ENCODE results near the gene MPPED2.

MPPED2 gene

DNA sequence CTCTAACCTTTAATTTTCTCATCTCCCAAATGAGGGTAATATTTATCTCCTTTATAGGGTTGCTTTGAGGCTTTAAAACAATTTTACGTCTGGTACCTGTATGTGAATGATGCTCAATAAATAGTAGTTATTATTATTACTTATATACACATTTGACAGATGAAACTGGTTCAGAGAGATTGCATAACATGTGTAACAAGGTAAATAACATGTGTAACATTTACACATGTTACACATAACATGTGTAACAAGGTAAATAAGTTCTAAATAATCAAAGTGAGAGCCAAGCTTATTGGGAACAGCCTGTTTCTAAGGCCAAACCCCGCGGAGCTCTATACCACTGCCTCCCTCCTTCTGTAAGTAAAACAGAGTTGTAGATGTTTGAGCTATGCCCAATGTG, 100.9 kb downstream of the MPPED2 start:
- no peak overlapping the region for H3K4me3 ChIP-seq (ENCODE audit: low read depth, low read length)
- no peak for DNase-seq (ENCODE audit: low read depth)
- TF ChIP-seq, protein P1, sequence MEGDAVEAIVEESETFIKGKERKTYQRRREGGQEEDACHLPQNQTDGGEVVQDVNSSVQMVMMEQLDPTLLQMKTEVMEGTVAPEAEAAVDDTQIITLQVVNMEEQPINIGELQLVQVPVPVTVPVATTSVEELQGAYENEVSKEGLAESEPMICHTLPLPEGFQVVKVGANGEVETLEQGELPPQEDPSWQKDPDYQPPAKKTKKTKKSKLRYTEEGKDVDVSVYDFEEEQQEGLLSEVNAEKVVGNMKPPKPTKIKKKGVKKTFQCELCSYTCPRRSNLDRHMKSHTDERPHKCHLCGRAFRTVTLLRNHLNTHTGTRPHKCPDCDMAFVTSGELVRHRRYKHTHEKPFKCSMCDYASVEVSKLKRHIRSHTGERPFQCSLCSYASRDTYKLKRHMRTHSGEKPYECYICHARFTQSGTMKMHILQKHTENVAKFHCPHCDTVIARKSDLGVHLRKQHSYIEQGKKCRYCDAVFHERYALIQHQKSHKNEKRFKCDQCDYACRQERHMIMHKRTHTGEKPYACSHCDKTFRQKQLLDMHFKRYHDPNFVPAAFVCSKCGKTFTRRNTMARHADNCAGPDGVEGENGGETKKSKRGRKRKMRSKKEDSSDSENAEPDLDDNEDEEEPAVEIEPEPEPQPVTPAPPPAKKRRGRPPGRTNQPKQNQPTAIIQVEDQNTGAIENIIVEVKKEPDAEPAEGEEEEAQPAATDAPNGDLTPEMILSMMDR (IDR thresholded peaks at IDR 0.05; ENCODE audit: low read depth, low read length, missing control alignments): no peak

DNA sequence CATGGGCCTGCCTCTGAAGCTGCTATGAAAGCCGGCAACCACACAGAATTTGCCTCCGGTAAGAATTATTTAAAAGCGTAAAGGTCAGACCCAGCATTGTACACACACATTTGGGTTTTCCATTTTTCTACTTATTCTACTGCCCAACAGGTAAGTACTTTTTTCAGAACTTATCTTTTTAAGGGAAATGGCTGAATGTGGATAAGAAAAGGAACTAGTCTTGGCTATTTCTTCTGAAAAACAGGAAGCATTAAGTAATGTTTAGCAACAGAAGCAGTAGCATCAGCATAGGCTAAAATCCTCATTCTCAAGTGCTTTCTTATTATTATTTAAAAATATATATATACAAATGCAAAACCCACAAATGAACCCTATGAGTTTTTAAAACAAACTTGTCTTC, 103.1 kb downstream of the MPPED2 start:
- no peak overlapping the region for H3K4me3 ChIP-seq (ENCODE audit: low read depth, low read length)
- TF ChIP-seq, protein P1 (IDR thresholded peaks at IDR 0.05; ENCODE audit: low read depth, low read length, missing control alignments): no peak
- no peak for DNase-seq (ENCODE audit: low read depth)

DNA sequence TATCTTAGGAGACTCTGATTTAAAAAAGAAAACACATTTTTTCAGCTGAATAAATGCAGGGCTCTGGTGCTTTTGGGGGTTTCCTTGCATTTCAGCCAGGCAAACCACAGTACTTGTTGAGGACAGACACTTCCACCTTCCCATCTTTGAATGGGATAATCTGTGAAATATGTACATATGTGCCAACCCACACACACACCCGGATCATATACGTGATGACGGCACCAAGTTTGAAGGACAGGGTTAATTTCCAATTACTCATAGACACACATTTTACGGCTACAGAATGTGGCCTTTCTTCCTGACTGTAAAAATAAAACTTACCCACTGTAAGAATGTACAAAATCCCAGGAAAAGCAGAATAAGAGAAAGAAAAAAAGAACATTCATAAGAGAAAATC, 104.4 kb downstream of the MPPED2 start:
- TF ChIP-seq, protein P1 (IDR thresholded peaks at IDR 0.05; ENCODE audit: low read depth, low read length, missing control alignments): no peak
- H3K4me3 ChIP-seq (ENCODE audit: low read depth, low read length): no peak overlapping the region
- DNase-seq (ENCODE audit: low read depth): no peak

DNA sequence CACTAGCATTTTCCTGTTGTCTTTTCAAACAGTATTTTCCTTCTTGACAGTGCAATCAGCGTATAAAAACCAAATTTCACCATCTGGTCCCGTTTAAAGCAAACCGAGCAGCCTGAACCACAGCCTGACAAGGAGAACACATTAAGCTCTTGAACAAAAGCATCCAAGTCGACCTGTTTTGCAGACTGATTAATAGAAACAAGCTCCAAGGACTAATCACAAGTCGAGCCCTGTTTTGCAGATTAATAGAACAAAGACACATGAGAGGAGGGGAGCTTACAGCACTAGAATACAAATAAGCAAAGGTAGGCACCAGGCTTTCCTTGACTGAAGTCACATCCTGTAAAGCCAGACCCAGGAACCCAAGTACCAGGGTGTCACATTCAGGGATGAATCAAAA, 104.8 kb downstream of the MPPED2 start:
- DNase-seq (ENCODE audit: low read depth): no peak
- no peak overlapping the region for H3K4me3 ChIP-seq (ENCODE audit: low read depth, low read length)
- TF ChIP-seq, protein P1 (IDR thresholded peaks at IDR 0.05; ENCODE audit: low read depth, low read length, missing control alignments): no peak

DNA sequence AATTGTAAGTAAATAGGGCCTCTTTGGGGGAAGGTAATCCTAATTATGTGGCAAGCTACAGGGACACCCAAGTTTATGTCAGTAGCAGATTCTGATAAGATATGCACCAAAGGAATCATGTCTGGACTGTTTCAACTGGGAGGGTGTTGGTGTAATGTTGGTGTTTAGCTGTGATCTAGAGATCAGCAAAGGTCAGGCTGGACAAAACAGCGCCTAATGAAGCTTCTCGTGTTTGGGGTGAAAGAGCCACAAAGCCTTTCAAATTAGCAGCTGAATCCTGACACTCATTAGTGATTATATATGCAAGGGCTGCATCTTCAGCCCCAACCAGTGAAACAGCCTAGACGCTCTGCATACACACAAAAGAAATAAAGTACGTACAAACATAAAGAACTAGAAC, 106.3 kb downstream of the MPPED2 start:
- no peak overlapping the region for H3K4me3 ChIP-seq (ENCODE audit: low read depth, low read length)
- TF ChIP-seq, protein P1 (IDR thresholded peaks at IDR 0.05; ENCODE audit: low read depth, low read length, missing control alignments): no peak
- DNase-seq (ENCODE audit: low read depth): no peak

DNA sequence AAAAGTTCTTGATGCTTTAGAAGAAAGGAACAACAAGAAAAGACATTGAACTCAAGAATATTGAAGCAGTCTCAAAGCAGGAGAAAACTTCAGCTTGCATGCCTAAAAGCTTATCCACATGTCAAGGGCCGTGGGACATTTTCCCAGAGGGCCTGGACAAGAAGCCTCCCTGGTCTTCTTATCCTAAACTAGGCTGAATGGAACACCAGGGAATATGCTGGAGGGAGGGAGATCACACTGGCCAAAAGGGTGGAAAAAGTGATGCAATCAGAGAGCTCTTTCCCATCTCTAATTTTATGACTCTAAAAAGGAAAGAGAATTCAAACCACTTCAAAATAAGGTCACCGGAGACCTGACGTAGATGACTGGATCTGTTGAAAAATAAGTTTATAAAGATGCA, 107.2 kb downstream of the MPPED2 start:
- H3K4me3 ChIP-seq (ENCODE audit: low read depth, low read length): no peak overlapping the region
- TF ChIP-seq, protein P1 (IDR thresholded peaks at IDR 0.05; ENCODE audit: low read depth, low read length, missing control alignments): no peak
- no peak for DNase-seq (ENCODE audit: low read depth)

DNA sequence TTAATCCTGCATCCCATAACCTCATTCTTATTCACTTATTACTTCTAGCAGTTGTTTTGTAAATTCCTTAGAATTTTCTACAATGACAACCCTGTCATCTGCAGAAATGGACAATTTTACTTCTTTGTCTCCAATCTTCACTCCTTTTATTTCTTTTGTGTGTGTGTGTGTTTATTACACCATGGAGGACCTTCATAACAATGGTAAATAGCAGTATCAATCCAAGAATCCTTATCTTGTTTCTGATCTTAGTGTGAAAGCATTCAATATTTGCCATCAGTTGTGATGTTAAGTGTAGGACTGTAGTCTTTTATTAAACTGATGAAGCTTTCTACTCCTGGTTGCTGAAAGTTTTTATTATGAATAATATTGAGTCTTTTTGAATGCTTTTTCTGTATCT, 109.1 kb downstream of the MPPED2 start:
- TF ChIP-seq, protein P1 (IDR thresholded peaks at IDR 0.05; ENCODE audit: low read depth, low read length, missing control alignments): no peak
- no peak for DNase-seq (ENCODE audit: low read depth)
- no peak overlapping the region for H3K4me3 ChIP-seq (ENCODE audit: low read depth, low read length)
